ENCODE measurements around the gene PPP1R9B.

GRCh38 chr17:50102164-50102991, 48.1 kb downstream of the PPP1R9B start:
- no peak for TF ChIP-seq TCF4 (CRISPR knock-in tag; IDR thresholded peaks at IDR 0.05; ENCODE audit: borderline replicate concordance)
- no peak for TF ChIP-seq OSR1 (CRISPR knock-in tag; IDR thresholded peaks at IDR 0.05)
- TF ChIP-seq TOX (CRISPR knock-in tag; IDR thresholded peaks at IDR 0.05; ENCODE audit: borderline replicate concordance) = no peak
- no peak for TF ChIP-seq PATZ1 (CRISPR knock-in tag; IDR thresholded peaks at IDR 0.05; ENCODE audit: borderline replicate concordance)
- TF ChIP-seq ZC3H10 (CRISPR knock-in tag; IDR thresholded peaks at IDR 0.05) = no peak
- TF ChIP-seq ARNTL (CRISPR knock-in tag; IDR thresholded peaks at IDR 0.05; ENCODE audit: borderline replicate concordance, low read depth) = no peak
- TF ChIP-seq GLIS3 (CRISPR knock-in tag; IDR thresholded peaks at IDR 0.05) = no peak
- TF ChIP-seq TSHZ2 (CRISPR knock-in tag; IDR thresholded peaks at IDR 0.05) = no peak

Measured in SK-N-SH treated with all-trans-retinoic acid at 6 μM for 48 hours (cell line).